ENCODE measurements around the gene FKTN. TPM values are rescaled to one million over a fixed set of nuclear protein-coding genes. Genes with fewer than 3 reads are reported as not detected.

Gene FKTN
- total and polyA plus RNA-seq, 9 of the 15 experiments (the other 6 are each of a cell fraction or from before 2014, with no cell fraction given), result 5.4 to 16.3 (median 10.4) TPM

DNA sequence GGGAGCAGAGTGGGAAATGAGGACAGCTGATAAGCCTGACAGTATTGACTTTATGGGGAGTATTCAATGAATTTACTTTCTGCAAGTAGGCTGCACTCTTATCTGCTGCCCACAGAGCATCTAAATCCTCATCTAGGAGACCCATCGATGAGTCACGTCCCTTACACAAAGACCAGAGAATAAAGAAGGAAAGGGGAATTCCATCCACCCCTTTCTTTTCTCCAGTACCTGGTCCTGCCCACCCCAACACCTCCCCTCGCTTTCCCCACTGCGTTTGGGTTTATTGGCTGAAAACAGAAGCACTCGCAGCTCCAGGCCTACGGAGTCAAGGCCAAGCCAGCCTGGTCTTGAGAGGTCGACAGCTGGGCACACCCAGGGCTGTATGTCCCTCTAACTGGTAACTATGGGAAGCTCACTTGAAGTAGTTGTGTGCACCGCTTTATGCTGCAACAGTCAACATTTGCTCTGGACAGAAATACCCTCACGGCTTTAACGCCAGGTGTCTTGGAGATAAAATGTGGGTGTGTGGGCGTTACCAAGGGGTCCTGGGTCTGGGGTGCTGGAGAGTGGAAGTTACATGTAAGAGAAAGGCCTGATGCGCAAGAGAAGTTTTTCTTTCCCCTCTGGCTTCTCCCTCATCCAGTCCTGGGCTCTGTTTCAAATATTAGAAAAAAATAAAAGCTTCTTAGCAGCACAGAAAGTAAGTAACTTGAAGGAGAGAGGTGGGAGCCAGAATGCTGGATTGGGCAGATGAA lies 89.8 kb downstream of the FKTN start (continued):
- TF ChIP-seq NEUROD1 (IDR thresholded peaks at IDR 0.05; ENCODE audit: borderline replicate concordance, low read depth, low read length, partially characterized antibody) (peak; percentile 93), ZNF239 (CRISPR knock-in tag; IDR thresholded peaks at IDR 0.05) (no peak), RBM39 (optimal IDR thresholded peaks at IDR 0.05; ENCODE audit: low read depth, low read length) (peak; percentile 47), DMBX1 (CRISPR knock-in tag; IDR thresholded peaks at IDR 0.05; ENCODE audit: borderline replicate concordance) (peak; percentile 82), EGR1 (conservative IDR thresholded peaks at IDR 0.05) (peak; percentile 86), NCOA4 (IDR thresholded peaks at IDR 0.05; ENCODE audit: partially characterized antibody) (no peak), PBX2 (CRISPR knock-in tag; IDR thresholded peaks at IDR 0.05; ENCODE audit: low read depth) (no peak), PBX2 (tag; conservative IDR thresholded peaks at IDR 0.05; ENCODE audit: low read depth) (peak; percentile 65; the same call in 1 of the 2 replicates), BCOR (IDR thresholded peaks at IDR 0.05) (peak; percentile 50; the same call in 1 of the 2 replicates), SMAD1 (IDR thresholded peaks at IDR 0.05; ENCODE audit: low read depth, low read length, partially characterized antibody) (peak; percentile 72), DPF2 (IDR thresholded peaks at IDR 0.05) (peak; percentile 100), MBD2 (IDR thresholded peaks at IDR 0.05; ENCODE audit: borderline replicate concordance, low read depth) (peak; percentile 71), MTA1 (IDR thresholded peaks at IDR 0.05; ENCODE audit: borderline replicate concordance) (peak; percentile 55), MEIS2 (IDR thresholded peaks at IDR 0.05; ENCODE audit: partially characterized antibody) (peak; percentile 89), SMARCA4 (IDR thresholded peaks at IDR 0.05) (peak; percentile 100), ZNF507 (tag; conservative IDR thresholded peaks at IDR 0.05) (no peak), VEZF1 (CRISPR knock-in tag; IDR thresholded peaks at IDR 0.05) (peak; percentile 18; the same call in 1 of the 2 replicates)
- TF ChIP-seq, protein P1, sequence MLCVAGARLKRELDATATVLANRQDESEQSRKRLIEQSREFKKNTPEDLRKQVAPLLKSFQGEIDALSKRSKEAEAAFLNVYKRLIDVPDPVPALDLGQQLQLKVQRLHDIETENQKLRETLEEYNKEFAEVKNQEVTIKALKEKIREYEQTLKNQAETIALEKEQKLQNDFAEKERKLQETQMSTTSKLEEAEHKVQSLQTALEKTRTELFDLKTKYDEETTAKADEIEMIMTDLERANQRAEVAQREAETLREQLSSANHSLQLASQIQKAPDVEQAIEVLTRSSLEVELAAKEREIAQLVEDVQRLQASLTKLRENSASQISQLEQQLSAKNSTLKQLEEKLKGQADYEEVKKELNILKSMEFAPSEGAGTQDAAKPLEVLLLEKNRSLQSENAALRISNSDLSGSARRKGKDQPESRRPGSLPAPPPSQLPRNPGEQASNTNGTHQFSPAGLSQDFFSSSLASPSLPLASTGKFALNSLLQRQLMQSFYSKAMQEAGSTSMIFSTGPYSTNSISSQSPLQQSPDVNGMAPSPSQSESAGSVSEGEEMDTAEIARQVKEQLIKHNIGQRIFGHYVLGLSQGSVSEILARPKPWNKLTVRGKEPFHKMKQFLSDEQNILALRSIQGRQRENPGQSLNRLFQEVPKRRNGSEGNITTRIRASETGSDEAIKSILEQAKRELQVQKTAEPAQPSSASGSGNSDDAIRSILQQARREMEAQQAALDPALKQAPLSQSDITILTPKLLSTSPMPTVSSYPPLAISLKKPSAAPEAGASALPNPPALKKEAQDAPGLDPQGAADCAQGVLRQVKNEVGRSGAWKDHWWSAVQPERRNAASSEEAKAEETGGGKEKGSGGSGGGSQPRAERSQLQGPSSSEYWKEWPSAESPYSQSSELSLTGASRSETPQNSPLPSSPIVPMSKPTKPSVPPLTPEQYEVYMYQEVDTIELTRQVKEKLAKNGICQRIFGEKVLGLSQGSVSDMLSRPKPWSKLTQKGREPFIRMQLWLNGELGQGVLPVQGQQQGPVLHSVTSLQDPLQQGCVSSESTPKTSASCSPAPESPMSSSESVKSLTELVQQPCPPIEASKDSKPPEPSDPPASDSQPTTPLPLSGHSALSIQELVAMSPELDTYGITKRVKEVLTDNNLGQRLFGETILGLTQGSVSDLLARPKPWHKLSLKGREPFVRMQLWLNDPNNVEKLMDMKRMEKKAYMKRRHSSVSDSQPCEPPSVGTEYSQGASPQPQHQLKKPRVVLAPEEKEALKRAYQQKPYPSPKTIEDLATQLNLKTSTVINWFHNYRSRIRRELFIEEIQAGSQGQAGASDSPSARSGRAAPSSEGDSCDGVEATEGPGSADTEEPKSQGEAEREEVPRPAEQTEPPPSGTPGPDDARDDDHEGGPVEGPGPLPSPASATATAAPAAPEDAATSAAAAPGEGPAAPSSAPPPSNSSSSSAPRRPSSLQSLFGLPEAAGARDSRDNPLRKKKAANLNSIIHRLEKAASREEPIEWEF (CRISPR knock-in tag; IDR thresholded peaks at IDR 0.05), result peak; percentile 84; the same call in 1 of the 2 replicates
- TF ChIP-seq, protein P2, sequence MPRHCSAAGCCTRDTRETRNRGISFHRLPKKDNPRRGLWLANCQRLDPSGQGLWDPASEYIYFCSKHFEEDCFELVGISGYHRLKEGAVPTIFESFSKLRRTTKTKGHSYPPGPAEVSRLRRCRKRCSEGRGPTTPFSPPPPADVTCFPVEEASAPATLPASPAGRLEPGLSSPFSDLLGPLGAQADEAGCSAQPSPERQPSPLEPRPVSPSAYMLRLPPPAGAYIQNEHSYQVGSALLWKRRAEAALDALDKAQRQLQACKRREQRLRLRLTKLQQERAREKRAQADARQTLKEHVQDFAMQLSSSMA (CRISPR knock-in tag; IDR thresholded peaks at IDR 0.05), result no peak
